G401 (cell line): ENCODE data around the gene MSH2. TPM values are rescaled to one million over a fixed set of nuclear protein-coding genes. Genes with fewer than 3 reads are reported as not detected.
"Not testable (repeated sequence)": the region's sequence is repeated elsewhere in the genome, so short reads cannot be mapped to it uniquely, and the experiment has no call there.

Experiments
- DNase-seq: peaks from one replicate; pipeline ENCODE4 v3.0.0-alpha.2; 2015; ENCODE audit warnings: low spot score
- in situ Hi-C: cut with HindIII; loops from 2 replicates; pipeline ENCODE4 v1.10.0; 2016; ENCODE audit warnings: low sequenced_read_pairs, mixed read lengths
- total RNA-seq: library from RNA; depleted of rRNA; stranded (reverse); fragments of >200 nt; shearing (Covaris generic); gene quantifications from 2 replicates; pipeline ENCODE4 v1.2.3, GENCODE V29; 2014

Gene MSH2
- total RNA-seq, 1 experiment from 2014 or later, result 115 TPM

DNA sequence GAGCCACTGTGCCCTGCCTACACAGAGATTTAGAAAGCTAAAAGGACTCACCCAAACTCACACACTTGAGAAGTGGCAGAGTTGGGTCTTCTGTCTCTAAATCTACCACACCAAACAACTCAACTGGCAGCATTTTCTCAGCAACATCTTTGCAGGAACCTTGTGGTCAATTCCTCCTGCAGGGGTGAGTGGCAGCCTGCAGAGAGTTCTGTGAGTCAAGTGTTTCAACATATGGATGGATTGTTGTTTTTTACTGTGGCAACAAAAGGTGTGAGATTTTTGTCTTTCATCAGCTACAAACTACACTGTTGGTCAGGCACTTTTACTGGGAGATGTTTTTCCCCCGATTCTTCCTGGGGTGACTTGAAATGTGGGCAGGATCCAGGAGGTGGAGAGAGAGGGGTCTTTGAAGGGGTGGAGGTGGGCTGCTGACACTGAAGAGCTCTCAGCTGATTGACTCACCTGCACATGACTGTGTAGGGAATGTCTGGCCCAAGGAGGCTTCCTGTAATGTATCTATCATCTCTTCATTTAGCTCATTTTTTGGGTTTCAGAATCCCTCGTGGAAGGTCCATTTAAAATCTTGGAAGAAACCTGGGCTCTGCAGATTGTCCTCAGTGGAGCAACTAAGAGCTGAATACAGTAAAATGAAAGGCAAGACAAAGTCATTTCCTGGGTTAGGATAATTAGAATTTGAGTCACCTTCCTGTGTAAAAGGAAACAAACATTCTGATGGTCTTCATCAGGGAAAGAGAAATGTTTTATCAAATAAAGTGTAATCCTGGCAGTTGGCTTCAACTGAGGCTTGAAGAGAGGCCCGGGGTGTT lies 98.6 kb downstream of the MSH2 start:
- in situ Hi-C loops, result no loop called here

DNA sequence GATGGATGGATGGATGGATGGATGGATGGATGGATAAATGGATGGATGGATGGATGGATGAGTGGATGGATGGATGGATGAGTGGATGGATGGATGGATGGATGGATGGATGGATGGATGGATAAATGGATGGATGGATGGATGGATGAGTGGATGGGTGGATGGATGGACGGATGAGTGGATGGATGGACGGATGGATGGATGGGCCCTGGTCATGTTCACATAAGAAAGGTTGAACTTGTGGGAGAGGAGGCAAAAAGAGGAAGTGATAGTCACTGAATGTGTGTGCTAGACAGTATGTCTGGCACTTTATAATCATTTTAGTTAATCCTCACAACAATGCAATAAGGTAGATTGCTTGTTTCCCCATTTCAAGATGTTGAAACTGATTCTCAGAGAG lies 99.5 kb downstream of the MSH2 start:
- in situ Hi-C loops, DNase-seq: not testable (repeated sequence)

More for the DNA sequence above, 98.6 kb downstream of the MSH2 start:
- no peak for DNase-seq

- in situ Hi-C loops, result no loop called here
- DNase-seq, result no peak
These were observed 100.6 kb downstream of the MSH2 start for GRCh38 chr2:47503481-47504070.

- in situ Hi-C loops, result no loop called here
- no peak for DNase-seq
These were observed 101.3 kb downstream of the MSH2 start for GRCh38 chr2:47504174-47504810.

GRCh38 chr2:47506024-47506423 lies 103.1 kb downstream of the MSH2 start:
- in situ Hi-C loops, result no loop called here
- no peak for DNase-seq

- no peak for DNase-seq
- in situ Hi-C loops, result no loop called here
These were observed 103.5 kb downstream of the MSH2 start for GRCh38 chr2:47506436-47506835.

DNA sequence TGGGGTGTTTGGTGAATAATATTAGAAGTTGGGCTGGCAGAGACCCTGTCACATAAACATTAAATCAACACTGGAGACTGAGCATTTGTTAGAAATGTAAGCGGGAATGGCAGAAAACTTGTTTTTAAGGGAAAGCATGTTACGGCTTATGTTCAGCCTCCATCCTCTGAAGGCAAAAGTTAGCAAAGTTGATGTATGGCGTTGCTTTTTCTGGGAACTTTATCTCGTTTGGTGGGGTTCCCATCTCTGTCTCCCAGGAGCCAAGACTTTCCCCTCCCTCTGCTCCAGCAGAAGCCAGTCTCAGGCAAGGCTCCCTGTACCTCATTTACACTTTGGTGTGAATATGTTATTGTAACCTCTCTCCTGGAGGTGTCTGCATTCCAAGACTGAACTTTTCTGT lies 105.1 kb downstream of the MSH2 start:
- in situ Hi-C loops, result no loop called here
- DNase-seq, result no peak

DNA sequence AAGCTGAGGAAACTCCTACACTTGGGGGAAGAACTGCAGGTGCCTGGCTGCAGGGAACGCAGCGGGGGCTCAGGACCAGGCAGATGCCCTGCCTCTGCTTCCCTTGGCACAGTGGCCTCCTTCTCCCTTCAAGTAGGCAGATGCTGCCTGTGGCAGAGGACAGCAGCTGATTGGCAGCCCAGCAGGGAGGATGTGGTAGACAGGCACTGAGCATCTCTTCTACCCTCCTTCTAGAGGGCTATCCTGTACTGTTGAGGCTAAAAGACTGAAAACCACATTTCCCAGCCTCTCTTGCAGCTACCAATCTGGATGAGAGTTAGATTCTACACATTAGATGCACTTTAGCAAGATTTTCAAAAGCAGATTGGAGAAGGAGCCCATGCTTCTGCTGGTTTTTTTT lies 105.7 kb downstream of the MSH2 start:
- in situ Hi-C loops, result no loop called here
- no peak for DNase-seq

- in situ Hi-C loops, result no loop called here
- no peak for DNase-seq
These were observed 106.3 kb downstream of the MSH2 start for GRCh38 chr2:47509250-47509649.

- in situ Hi-C loops, result no loop called here
- DNase-seq, result peak; percentile 86
These were observed 106.9 kb downstream of the MSH2 start for GRCh38 chr2:47509821-47510385.

GRCh38 chr2:47510745-47511144 lies 107.8 kb downstream of the MSH2 start:
- DNase-seq, result peak; percentile 60
- in situ Hi-C loops, result no loop called here

DNA sequence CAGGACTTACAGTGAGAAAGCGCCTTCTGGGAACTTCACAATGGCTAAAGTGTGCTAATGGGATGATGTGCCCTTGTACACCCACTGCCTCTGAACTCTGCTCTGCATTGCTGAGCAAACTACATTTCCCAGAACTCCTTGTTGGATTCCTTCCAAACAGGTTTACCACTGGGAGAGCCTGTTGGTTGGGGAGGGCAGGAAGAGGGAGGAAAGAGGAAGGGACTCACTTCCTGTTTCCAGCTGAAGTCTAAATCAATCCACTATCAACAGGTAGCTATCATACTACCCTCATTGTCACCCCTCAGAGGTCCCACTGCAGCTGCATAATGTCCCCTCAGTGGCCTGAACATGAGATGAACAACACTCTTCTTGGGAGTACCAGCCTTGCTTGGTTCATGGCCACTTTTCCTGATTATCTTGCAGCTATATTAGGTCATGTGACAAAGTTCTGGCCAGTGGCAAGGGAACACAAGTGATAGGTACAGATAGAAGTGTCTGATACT lies 109.7 kb downstream of the MSH2 start:
- DNase-seq, result no peak

DNA sequence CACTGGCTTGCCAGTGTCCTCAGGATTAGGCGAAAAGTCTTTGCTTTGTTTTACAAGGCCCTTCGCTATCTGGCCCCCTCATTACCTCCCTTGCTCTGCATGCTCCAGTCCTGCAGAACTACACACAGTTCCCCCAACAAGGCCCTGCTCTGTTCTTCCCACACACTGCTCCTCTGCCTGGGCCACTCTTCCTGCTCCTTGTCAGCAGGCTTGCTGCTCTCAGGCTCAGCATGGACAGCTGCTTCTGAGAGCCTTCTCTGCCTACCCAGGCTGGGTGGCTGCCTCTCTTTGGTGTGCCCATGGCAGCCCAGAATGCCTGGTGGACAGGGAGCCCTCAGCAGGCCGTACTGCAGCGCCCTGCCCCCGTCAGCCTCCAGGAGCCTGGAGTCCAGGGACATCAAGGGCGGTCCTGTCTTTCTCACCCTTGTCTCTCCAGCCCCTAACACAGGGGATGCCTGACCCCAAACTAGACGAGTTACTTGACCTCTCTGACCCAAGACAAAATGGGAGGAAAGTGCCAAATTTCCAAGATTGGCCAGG lies 111.1 kb downstream of the MSH2 start:
- no peak for DNase-seq
- in situ Hi-C loops, result no loop called here

More for the DNA sequence above, 109.7 kb downstream of the MSH2 start:
- in situ Hi-C loops, result no loop called here

- no peak for DNase-seq
- in situ Hi-C loops, result no loop called here
These were observed 113.6 kb downstream of the MSH2 start for GRCh38 chr2:47516360-47517104.

DNA sequence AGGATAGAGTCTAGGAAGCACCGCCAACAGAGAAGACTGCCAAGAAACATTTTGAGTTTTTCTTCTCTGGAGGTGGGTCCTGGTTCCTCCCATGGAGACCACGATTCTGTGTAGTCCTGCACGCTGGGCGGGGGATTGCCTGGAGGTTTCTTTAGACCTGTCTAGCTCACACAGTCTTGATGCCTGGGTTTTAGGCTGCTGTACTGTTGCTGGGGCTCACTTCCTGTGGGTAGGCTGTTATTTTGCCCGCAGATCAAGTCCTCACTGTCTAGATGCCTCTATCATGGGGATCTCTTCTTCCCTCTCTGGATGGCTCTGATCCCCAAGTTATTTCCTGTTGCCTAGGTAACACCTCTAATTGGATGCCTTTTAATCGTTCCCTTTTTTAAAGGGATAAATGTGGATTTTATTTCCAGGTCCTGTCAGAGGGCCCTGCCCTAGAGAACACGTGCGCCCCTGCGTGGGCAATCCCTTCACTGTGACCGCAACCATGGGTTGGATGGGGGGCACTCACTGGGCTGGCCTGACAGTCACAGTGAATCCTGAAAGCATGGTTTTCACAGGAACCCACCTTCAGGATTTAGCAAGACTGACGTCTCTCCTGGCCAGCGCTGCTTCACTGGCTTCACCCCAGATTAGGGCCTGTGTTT lies 115.7 kb downstream of the MSH2 start:
- in situ Hi-C loops, result no loop called here
- no peak for DNase-seq

- DNase-seq, result peak; percentile 74
These were observed 116.2 kb downstream of the MSH2 start for GRCh38 chr2:47519147-47519537.

DNA sequence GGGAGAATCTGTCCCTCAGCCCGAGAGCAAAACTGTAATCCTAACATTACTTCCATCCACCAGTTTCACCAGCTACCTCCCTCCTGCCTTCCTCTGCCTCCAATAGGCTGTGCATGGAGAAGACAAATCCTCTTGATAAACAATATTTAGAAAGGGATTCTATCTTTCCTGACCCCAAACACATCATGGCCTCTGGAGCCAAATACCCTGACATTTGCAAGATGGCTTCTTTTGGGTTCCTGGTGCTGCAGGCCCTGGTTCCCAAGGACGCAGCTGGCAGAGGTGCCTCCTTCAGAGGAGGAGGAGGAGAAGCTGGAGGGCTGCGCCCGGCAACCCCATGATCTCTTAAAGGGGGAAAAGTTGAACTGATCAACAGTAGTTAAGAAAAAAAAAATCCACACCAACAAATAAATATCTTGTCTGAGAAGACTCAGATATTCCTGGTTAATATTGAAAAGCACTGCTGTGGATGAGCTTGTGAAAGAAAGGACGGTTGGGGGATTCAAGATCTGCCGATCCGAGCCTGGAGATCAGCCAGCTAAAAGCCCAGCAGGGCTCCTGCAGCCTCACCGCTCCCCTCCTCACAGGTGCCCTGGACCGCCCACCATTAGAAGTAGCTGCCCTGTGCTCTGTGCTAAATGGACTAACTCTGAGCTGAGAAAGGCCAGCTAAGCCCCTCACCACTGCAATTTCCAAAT lies 116.8 kb downstream of the MSH2 start:
- DNase-seq, result peak; percentile 53
- in situ Hi-C loops, result no loop called here

More at GRCh38 chr2:47519147-47519537, 116.2 kb downstream of the MSH2 start:
- in situ Hi-C loops, result no loop called here

GRCh38 chr2:47520302-47520630 lies 117.3 kb downstream of the MSH2 start:
- in situ Hi-C loops, result no loop called here
- DNase-seq, result peak; percentile 63
